Hematopoietic multipotent progenitor cell (in vitro differentiated cells): ENCODE results near the gene MDK. TPM values are rescaled to one million over a fixed set of nuclear protein-coding genes. Genes with fewer than 3 reads are reported as not detected.
"Not testable (repeated sequence)": the region's sequence is repeated elsewhere in the genome, so short reads cannot be mapped to it uniquely, and the experiment has no call there.

Experiments
- DNase-seq, 3 donors: peaks; one replicate each; pipeline ENCODE4 v3.0.0-alpha.2; 2011 to 2015; ENCODE audit warnings: low read depth in 2 of 3, low spot score in 2 of 3
- total RNA-seq: library from RNA; depleted of rRNA; stranded (reverse); fragments of >200 nt; gene quantifications from one replicate; pipeline ENCODE4 v1.2.3, GENCODE V29; 2012

MDK gene
- total RNA-seq, 1 donor = 46.3 TPM

DNA sequence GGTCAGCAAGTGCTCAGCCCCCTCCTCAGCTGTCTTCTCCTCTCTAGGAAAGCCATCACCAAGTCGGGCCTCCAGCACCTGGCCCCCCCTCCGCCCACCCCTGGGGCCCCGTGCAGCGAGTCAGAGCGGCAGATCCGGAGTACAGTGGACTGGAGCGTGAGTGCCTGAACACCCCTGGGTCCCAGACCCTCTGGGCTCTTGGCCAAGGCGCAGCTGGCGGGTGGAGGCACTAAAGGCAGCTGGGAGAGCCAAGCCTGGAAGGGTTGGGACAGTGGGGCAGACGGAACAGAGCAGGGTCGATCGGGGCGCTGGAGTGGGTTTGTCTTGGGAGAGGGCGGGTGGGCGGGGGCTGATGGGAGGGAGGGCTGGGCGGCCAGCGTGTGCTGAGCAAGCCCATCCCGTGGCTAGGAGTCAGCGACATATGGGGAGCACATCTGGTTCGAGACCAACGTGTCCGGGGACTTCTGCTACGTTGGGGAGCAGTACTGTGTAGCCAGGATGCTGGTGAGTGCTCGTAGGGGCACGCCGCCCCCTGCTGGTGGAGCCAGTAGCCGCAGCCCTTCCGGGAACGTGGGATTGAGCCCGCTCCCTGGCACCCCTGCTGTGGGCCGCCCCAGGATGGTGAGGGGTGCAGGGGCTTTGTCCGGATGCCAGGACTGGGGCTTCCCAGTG is 14.1 kb upstream of the MDK start:
- DNase-seq = peak in 2 of 3 donors; percentile 54 to 74

- no peak for DNase-seq
Observed at GRCh38 chr11:46367916-46368267, 13.6 kb upstream of the MDK start.

GRCh38 chr11:46369458-46370152 is 11.9 kb upstream of the MDK start:
- DNase-seq = peak in 1 of 3 donors; percentile 69

- DNase-seq = no peak
Observed at GRCh38 chr11:46370253-46370652, 11.2 kb upstream of the MDK start.

DNA sequence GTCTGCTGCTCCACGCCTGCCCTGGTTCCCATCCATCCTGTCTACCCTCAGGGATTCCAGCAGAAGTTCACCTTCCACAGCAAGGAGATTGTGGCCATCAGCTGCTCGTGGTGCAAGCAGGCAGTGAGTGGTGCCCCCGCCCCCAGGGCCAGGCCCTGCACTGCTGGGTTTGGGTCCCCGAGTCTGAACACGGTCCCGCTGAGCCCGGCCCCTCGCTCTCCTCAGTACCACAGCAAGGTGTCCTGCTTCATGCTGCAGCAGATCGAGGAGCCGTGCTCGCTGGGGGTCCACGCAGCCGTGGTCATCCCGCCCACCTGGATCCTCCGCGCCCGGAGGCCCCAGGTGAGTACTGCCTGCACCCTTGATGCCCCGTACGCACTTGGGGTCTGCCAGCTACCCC is 10.2 kb upstream of the MDK start:
- not testable (repeated sequence) for DNase-seq

GRCh38 chr11:46372086-46372485 is 9.4 kb upstream of the MDK start:
- no peak for DNase-seq

- DNase-seq = not testable (repeated sequence)
Observed at GRCh38 chr11:46372501-46372900, 9.0 kb upstream of the MDK start.

DNA sequence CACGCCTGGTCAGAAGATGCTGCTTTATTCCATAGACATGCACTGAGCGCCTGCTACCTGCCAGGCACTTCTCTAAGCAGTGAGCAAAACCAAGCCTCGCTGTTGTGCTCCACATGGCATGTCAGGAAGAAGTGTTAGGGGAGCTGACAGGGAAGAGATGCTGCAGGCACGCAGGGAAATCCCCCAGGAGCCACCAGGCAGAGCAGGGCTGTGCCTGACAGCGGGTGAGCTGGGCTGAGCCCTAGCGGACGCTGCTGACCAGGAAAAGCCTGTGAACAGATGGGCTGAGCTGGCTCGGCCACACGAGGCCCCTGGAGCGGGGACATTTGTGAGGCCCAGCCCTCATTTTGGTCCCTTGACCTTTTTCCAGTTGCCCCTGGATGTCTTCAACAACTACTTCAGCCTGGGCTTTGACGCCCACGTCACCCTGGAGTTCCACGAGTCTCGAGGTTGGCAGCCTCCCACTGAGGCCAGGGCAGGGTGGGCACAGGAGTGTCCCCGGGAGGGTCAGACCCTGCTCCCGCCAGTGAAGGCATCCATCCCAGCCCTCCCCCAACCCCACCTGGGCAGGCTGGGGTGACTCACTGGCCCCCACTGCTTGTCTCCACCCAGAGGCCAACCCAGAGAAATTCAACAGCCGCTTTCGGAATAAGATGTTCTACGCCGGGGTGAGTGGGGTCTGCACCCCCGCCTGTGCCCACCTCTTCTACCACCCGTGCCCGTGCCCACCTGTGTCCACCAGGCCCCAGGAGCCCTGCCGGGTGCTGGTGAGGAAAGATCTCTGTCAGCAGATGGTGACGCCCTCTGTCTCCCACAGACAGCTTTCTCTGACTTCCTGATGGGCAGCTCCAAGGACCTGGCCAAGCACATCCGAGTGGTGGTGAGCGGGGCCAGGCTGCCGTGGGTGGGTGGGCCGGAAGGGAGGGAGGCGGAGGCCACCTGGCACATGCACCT is 7.4 kb upstream of the MDK start:
- no peak for DNase-seq

DNA sequence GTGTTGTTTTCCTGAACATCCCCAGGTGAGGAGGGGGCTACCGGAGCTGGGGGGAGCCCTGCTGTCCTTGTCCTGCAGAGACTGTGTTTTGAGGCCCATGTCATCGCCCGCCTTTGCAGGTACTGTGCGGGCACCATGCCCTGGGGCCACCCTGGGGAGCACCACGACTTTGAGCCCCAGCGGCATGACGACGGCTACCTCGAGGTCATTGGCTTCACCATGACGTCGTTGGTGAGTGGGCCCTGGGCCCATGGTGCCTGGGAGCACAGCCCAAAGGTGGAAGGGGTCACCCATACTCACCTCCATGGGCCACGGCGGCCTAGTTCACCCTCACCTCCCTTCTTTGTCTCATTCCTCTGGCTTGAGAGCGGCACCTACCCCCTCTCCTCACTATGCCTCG is 6.7 kb upstream of the MDK start:
- no peak for DNase-seq

- no peak for DNase-seq
Observed at GRCh38 chr11:46375392-46376101, 5.9 kb upstream of the MDK start.

- DNase-seq = no peak
Observed at GRCh38 chr11:46376258-46377050, 5.0 kb upstream of the MDK start.

GRCh38 chr11:46377290-46377689 is 4.2 kb upstream of the MDK start:
- no peak for DNase-seq

DNA sequence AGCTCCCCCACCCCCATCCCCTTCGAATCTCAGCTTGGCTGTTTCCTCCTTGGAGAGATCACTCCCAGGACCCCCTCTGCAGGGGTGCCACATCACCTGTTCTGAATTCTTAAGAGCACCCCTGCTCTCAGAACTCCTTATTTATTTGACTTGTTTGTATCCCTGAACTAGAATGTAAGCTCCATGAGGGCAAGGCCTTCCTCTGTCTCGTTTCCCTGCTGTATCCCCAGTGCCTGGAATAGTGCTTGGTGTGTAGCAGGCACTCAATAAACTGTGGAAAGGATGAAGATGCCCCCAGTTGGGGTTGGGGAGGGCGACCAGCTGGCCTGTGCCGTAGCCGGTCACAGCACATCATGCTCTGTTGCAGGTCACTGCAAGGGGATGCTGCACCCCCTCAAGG is 3.6 kb upstream of the MDK start:
- no peak for DNase-seq

GRCh38 chr11:46378296-46378695 is 3.2 kb upstream of the MDK start:
- DNase-seq = no peak

DNA sequence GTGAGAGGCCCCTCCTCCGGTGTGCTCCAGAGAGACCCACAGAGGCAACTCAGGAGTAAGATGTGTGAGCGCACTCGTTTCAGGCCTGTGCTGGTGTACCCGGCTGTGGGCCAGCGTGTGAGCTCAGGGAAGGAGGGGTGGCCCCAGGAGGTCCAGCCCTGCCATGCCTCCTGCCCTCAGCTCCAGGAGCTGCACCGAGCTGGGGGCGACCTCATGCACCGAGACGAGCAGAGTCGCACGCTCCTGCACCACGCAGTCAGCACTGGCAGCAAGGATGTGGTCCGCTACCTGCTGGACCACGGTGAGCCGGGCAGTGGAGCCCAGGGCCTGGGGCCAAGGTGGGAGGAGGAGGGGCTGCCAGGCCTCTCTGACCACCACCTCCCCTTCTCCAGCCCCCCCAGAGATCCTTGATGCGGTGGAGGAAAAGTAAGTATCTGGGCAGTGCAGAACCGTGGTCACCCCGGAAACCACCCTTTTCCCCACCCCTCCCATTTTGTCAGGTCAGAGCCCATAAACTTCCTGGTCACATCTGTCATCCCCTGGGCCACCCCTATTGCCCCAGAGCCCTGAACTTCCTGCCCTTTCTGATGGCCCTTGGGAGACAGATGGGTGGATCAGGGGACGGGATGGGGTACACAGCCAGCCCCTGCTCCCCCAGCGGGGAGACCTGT is 2.5 kb upstream of the MDK start:
- no peak for DNase-seq

GRCh38 chr11:46379482-46380293 is 1.8 kb upstream of the MDK start:
- DNase-seq = not testable (repeated sequence)

- peak in 2 of 3 donors; percentile 84 to 86 for DNase-seq
Observed at GRCh38 chr11:46380340-46381047, 975 bp upstream of the MDK start.
